HCT116 (cell line): ENCODE data around the gene SEBOX. TPM values are rescaled to one million over a fixed set of nuclear protein-coding genes. Genes with fewer than 3 reads are reported as not detected.
"Not testable (repeated sequence)": the region's sequence is repeated elsewhere in the genome, so short reads cannot be mapped to it uniquely, and the experiment has no call there.

Experiments
- ATAC-seq: fragments of 200-7000 bp; cut with Tn5 transposase; 2 replicates; pipeline ENCODE4 v1.9.1; 2020; ENCODE audit warnings: mild to moderate bottlenecking, moderate library complexity
- BruUV-seq: library from RNA; stranded (reverse); fragments of 400-500 nt; replicated peaks from 2 replicates; lab custom pipeline; 2021; lab: Mats Ljungman, UMichigan
- CTCF ChIA-PET: fragments of 300-600 bp; sonication (Branson Sonifier 250); formaldehyde crosslinking; loops from one replicate; lab custom pipeline; 2021; ENCODE audit warnings: antibody characterized with exemption; lab: Charles Lee
- POLR2A ChIA-PET: fragments of 300-600, 350-600 bp; sonication (Branson Sonifier 250); formaldehyde crosslinking; loops from one replicate; lab custom pipeline; 2021; ENCODE audit warnings: antibody characterized with exemption; lab: Charles Lee
- RAD21 ChIA-PET, 2 experiments: fragments of 300-600 bp; sonication (Branson Sonifier 250); formaldehyde crosslinking; loops; one replicate each; lab custom pipeline; 2023; ENCODE audit warnings: low total read pairs in 2 of 2; ENCODE audit not compliant: uncharacterized antibody in 2 of 2, unreplicated experiment in 2 of 2, low non-redundant PET in 1 of 2; lab: Charles Lee
- DNase-seq: peaks from one replicate; pipeline ENCODE4 v3.0.0-alpha.2; 2010; ENCODE audit warnings: low read depth, low spot score
- H2AFZ ChIP-seq: fragments of 200-600 bp; shearing (Covaris generic), sonication (generic); 2 replicates; pipeline ENCODE4 v1.6.1; 2017; ENCODE audit warnings: low read depth, mixed run types, mixed read lengths, antibody characterized with exemption, low read length; ENCODE audit not compliant: poor library complexity, severe bottlenecking
- H3K27ac ChIP-seq: 2 replicates; pipeline ENCODE4 v1.5.1; 2012; ENCODE audit warnings: low read depth, low read length
- H3K27me3 ChIP-seq: fragments of 200-600 bp; sonication (generic); 2 replicates; pipeline ENCODE4 v1.6.1; 2016; ENCODE audit warnings: mixed run types, low read length, mixed read lengths; ENCODE audit not compliant: insufficient read depth
- H3K36me3 ChIP-seq, 2 experiments: fragments of 200-500 bp in 1 of 2; fragments of 200-600 bp in 1 of 2; sonication (Bioruptor generic) in 1 of 2; sonication (generic) in 1 of 2; 2 replicates each; pipeline versions ENCODE4 v1.5.1 to v1.6.1; 2014 to 2016; ENCODE audit warnings: low read length in 2 of 2, inconsistent platforms in 1 of 2, mixed read lengths in 1 of 2, mixed run types in 1 of 2; ENCODE audit not compliant: insufficient read depth in 2 of 2, control insufficient read depth in 1 of 2
- H3K4me1 ChIP-seq, 2 experiments: fragments of 200-600 bp in 1 of 2; sonication (generic) in 1 of 2; 2 replicates each; pipeline versions ENCODE4 v1.5.1 to v1.6.1; 2012 to 2017; ENCODE audit warnings: low read length in 2 of 2, inconsistent platforms in 1 of 2, mild to moderate bottlenecking in 1 of 2, mixed read lengths in 1 of 2, mixed run types in 1 of 2, moderate library complexity in 1 of 2; ENCODE audit not compliant: insufficient read depth in 2 of 2, control insufficient read depth in 1 of 2
- H3K4me2 ChIP-seq: fragments of 200-600 bp; sonication (generic); 2 replicates; pipeline ENCODE4 v1.6.1; 2017; ENCODE audit warnings: mixed run types, low read length, mixed read lengths
- H3K4me3 ChIP-seq, 2 experiments: fragments of 200-600 bp in 1 of 2; sonication (generic) in 1 of 2; replicated peaks in 1 of 2; 2 replicates each; pipeline ENCODE4 v1.5.1; 2011 to 2016; ENCODE audit warnings: low read length in 2 of 2, control low read depth in 1 of 2, low read depth in 1 of 2, mild to moderate bottlenecking in 1 of 2, mixed read lengths in 1 of 2, mixed run types in 1 of 2
- H3K79me2 ChIP-seq: fragments of 200-600 bp; sonication (generic); 2 replicates; pipeline ENCODE4 v1.6.1; 2017; ENCODE audit warnings: mild to moderate bottlenecking, mixed run types, low read length, moderate library complexity, mixed read lengths; ENCODE audit not compliant: insufficient read depth
- H3K9ac ChIP-seq: fragments of 200-600 bp; sonication (generic); 2 replicates; pipeline ENCODE4 v1.6.1; 2016; ENCODE audit warnings: low read length, mixed read lengths
- H3K9me2 ChIP-seq: fragments of 200-600 bp; sonication (generic), shearing (Covaris generic); 2 replicates; pipeline ENCODE4 v1.6.1; 2017; ENCODE audit warnings: mixed run types, mild to moderate bottlenecking, moderate library complexity; ENCODE audit not compliant: insufficient read depth
- H3K9me3 ChIP-seq, 2 experiments: fragments of 200-500 bp in 1 of 2; fragments of 200-600 bp in 1 of 2; sonication (Bioruptor generic) in 1 of 2; sonication (generic) in 1 of 2; 2 replicates each; pipeline ENCODE4 v1.6.1; 2014 to 2017; ENCODE audit warnings: low read length in 2 of 2, mixed read lengths in 2 of 2, inconsistent platforms in 1 of 2, low read depth in 1 of 2, mild to moderate bottlenecking in 1 of 2, mixed run types in 1 of 2, moderate library complexity in 1 of 2; ENCODE audit not compliant: control insufficient read depth in 1 of 2, insufficient read depth in 1 of 2
- H4K20me1 ChIP-seq: fragments of 200-600 bp; sonication (generic), shearing (Covaris generic); 2 replicates; pipeline ENCODE4 v1.6.1; 2017; ENCODE audit warnings: mixed run types, mild to moderate bottlenecking, moderate library complexity; ENCODE audit not compliant: insufficient read depth
- CBX3 ChIP-seq: IDR thresholded peaks from 2 replicates; pipeline ENCODE4 v1.6.1; 2012; ENCODE audit warnings: low read depth
- CTCF ChIP-seq, 3 experiments: fragments of 200-600 bp in 1 of 3; sonication (generic) in 1 of 3; IDR thresholded peaks in 2 of 3; conservative IDR thresholded peaks in 1 of 3; 2 replicates each; pipeline ENCODE4 v1.5.1; 2012 to 2017; ENCODE audit warnings: low read depth in 2 of 3, low read length in 2 of 3, antibody characterized with exemption in 1 of 3, borderline replicate concordance in 1 of 3, control low read depth in 1 of 3, mild to moderate bottlenecking in 1 of 3, mixed read lengths in 1 of 3, mixed run types in 1 of 3, moderate library complexity in 1 of 3; ENCODE audit not compliant: insufficient read depth in 1 of 3
- EGR1 ChIP-seq: IDR thresholded peaks from 2 replicates; pipeline ENCODE4 v1.6.1; 2012; ENCODE audit warnings: low read depth
- EZH2phosphoT487 ChIP-seq: fragments of 200-600 bp; IDR thresholded peaks from 2 replicates; pipeline ENCODE4 v1.6.1; 2018; ENCODE audit warnings: antibody characterized with exemption, borderline replicate concordance
- JUND ChIP-seq: IDR thresholded peaks from 2 replicates; pipeline ENCODE4 v1.6.1; 2012
- MAX ChIP-seq: IDR thresholded peaks from 2 replicates; pipeline ENCODE4 v1.6.1; 2012
- POLR2A ChIP-seq: IDR thresholded peaks from 2 replicates; pipeline ENCODE4 v1.7.0; 2011; ENCODE audit warnings: borderline replicate concordance; ENCODE audit not compliant: insufficient read depth, insufficient read length; ENCODE audit errors: extremely low read depth
- POLR2AphosphoS5 ChIP-seq: IDR thresholded peaks from 2 replicates; pipeline ENCODE4 v1.6.1; 2011; ENCODE audit warnings: mild to moderate bottlenecking, low read depth, low read length, moderate library complexity
- TCF7L2 ChIP-seq: IDR thresholded peaks from 2 replicates; pipeline ENCODE4 v1.7.0; 2011; ENCODE audit warnings: borderline replicate concordance, inconsistent platforms; ENCODE audit not compliant: insufficient read depth, insufficient read length; ENCODE audit errors: extremely low read depth
- YY1 ChIP-seq: IDR thresholded peaks from 2 replicates; pipeline ENCODE4 v1.6.1; 2011; ENCODE audit warnings: low read length, low read depth, moderate library complexity, mild to moderate bottlenecking; ENCODE audit not compliant: insufficient replicate concordance; ENCODE audit errors: extremely low read depth
- ZBTB33 ChIP-seq: IDR thresholded peaks from 2 replicates; pipeline ENCODE4 v1.6.1; 2011; ENCODE audit warnings: mild to moderate bottlenecking, low read length, moderate library complexity; ENCODE audit not compliant: insufficient replicate concordance; ENCODE audit errors: extremely low read depth
- ZFX ChIP-seq: fragments of 450-650 bp; IDR thresholded peaks from 2 replicates; pipeline ENCODE4 v1.6.1; 2017
- ZNF274 ChIP-seq: fragments of 200-500 bp; sonication (Bioruptor generic); IDR thresholded peaks from 2 replicates; pipeline ENCODE4 v1.6.1; 2014; ENCODE audit warnings: mild to moderate bottlenecking, low read depth, low read length, inconsistent platforms
- intact Hi-C: fragments of 100-400 bp; cut with micrococcal nuclease; formaldehyde crosslinking; loops from 2 replicates; pipeline ENCODE4 v1.10.0; 2022
- total RNA-seq: library from RNA; stranded (reverse); gene quantifications from one replicate; pipeline ENCODE4 v1.2.1, GENCODE V29; 2021; ENCODE audit not compliant: unreplicated experiment

The SEBOX gene
- total RNA-seq, 1 experiment from 2014 or later = not detected

- H3K9ac ChIP-seq = no peak overlapping the region
- peaks cover 32% of the 10 kb centered on the region for H3K79me2 ChIP-seq
- no peak overlapping the region for H3K27ac ChIP-seq
- no peaks in the 10 kb centered on the region for H3K9me2 ChIP-seq
- POLR2A ChIA-PET = no interaction called here
- RAD21 ChIA-PET = no interaction called here
- H3K27me3 ChIP-seq = no peaks in the 10 kb centered on the region
- CTCF ChIA-PET = no interaction called here
- TF ChIP-seq TCF7L2 (no peak), POLR2A (no peak), CTCF (IDR thresholded peaks at IDR 0.05 in 2 of 3, conservative IDR thresholded peaks at IDR 0.05 in 1 of 3; ENCODE audit: borderline replicate concordance in 1 of 3, insufficient read depth in 1 of 3, low read depth in 2 of 3, low read length in 2 of 3) (no peak), POLR2AphosphoS5 (no peak), ZNF274 (no peak), ZFX (no peak), CBX3 (no peak), JUND (no peak), MAX (no peak), YY1 (no peak), ZBTB33 (no peak), EGR1 (no peak), EZH2phosphoT487 (no peak)
- TF ChIP-seq, all 23 proteins: peak for 0
- Histone ChIP-seq H3K4me3 (no peak overlapping the region), H4K20me1 (no peaks in the 10 kb centered on the region), H3K4me1 (peaks cover 12 to 32% of the 10 kb centered on the region in 2 experiments), H3K36me3 (peaks cover 17 to 23% of the 10 kb centered on the region in 2 experiments; a peak in 3 of 4 replicates), H3K4me2 (no peak overlapping the region), H2AFZ (no peak overlapping the region), H3K9me3 (no peaks in the 10 kb centered on the region)
- no TSS peak for BruUV-seq
- intact Hi-C loops = loop anchor here (5.0 kb wide), 1 partner anchor 107 kb away; no protein-coding TSS in a partner anchor
- ATAC-seq = no peak
- DNase-seq = no peak
Observed at GRCh38 chr17:28339431-28339830, 25.6 kb downstream of the SEBOX start.

GRCh38 chr17:28338769-28339212 lies 26.2 kb downstream of the SEBOX start:
- H3K9ac ChIP-seq, H3K4me2 ChIP-seq, H3K9me3 ChIP-seq, H3K27me3 ChIP-seq, H3K9me2 ChIP-seq, CTCF ChIA-PET, DNase-seq, H2AFZ ChIP-seq, H3K4me3 ChIP-seq, RAD21 ChIA-PET, ATAC-seq, POLR2A ChIA-PET, BruUV-seq, H4K20me1 ChIP-seq, H3K27ac ChIP-seq: not testable (repeated sequence)
- intact Hi-C loops = loop anchor here (5.0 kb wide), 1 partner anchor 106 kb away; no protein-coding TSS in a partner anchor
- peaks cover 32% of the 10 kb centered on the region for H3K79me2 ChIP-seq
- H3K36me3 ChIP-seq = peaks cover 16 to 23% of the 10 kb centered on the region in 2 experiments; a peak in 3 of 4 replicates
- peaks cover 16 to 38% of the 10 kb centered on the region in 2 experiments for H3K4me1 ChIP-seq
